Fibroblast of villous mesenchyme (primary cell): ENCODE results near the gene COL7A1. TPM values are rescaled to one million over a fixed set of nuclear protein-coding genes. Genes with fewer than 3 reads are reported as not detected.

Source experiments
- DNase-seq: peaks from one replicate; pipeline ENCODE4 v3.0.0-alpha.2; 2010; ENCODE audit warnings: low read depth
- H3K4me3 ChIP-seq: 2 replicates; pipeline ENCODE4 v1.5.1; 2011; ENCODE audit warnings: low read depth, mild to moderate bottlenecking, low read length
- CTCF ChIP-seq: IDR thresholded peaks from 2 replicates; pipeline ENCODE4 v1.5.1; 2012; ENCODE audit warnings: low read depth, mild to moderate bottlenecking, low read length; ENCODE audit not compliant: insufficient read depth
- total RNA-seq: library from RNA; depleted of rRNA; stranded (reverse); fragments of >200 nt; gene quantifications from 2 replicates; pipeline ENCODE4 v1.2.3, GENCODE V29; 2012

The COL7A1 gene
- total RNA-seq, 1 donor = 79.0 TPM

GRCh38 chr3:48565186-48565585 lies 29.9 kb downstream of the COL7A1 start:
- H3K4me3 ChIP-seq = no peak overlapping the region
- no peak for TF ChIP-seq CTCF
- no peak for DNase-seq

- no peak for TF ChIP-seq CTCF
- no peak overlapping the region for H3K4me3 ChIP-seq
- no peak for DNase-seq
Observed at GRCh38 chr3:48564667-48565066, 30.5 kb downstream of the COL7A1 start.

- no peak for TF ChIP-seq CTCF
- peak; percentile 62 for DNase-seq
- H3K4me3 ChIP-seq = no peak overlapping the region
Observed at GRCh38 chr3:48564022-48564421, 31.1 kb downstream of the COL7A1 start.

GRCh38 chr3:48563382-48563918 lies 31.7 kb downstream of the COL7A1 start, which contains the start of gene UCN2:
TSS of gene UCN2 (minus strand) at chr3:48563781. CDS start at chr3:48563124, 657 bp downstream.
- peak; percentile 18 for DNase-seq
- H3K4me3 ChIP-seq = no peak within 1 kb of the TSS
- peak; percentile 8 for TF ChIP-seq CTCF

- no peak for DNase-seq
- TF ChIP-seq CTCF = no peak
- no peak overlapping the region for H3K4me3 ChIP-seq
Observed at GRCh38 chr3:48562367-48563095, 32.6 kb downstream of the COL7A1 start.

GRCh38 chr3:48561045-48561736 lies 33.9 kb downstream of the COL7A1 start:
- peak; percentile 65 for DNase-seq
- H3K4me3 ChIP-seq = peak overlapping the region; percentile 30
- peak; percentile 55 for TF ChIP-seq CTCF
